B cell (primary cell): ENCODE results near the gene COG5. TPM values are rescaled to one million over a fixed set of nuclear protein-coding genes. Genes with fewer than 3 reads are reported as not detected.

Experiments
- ATAC-seq: fragments of 200-7000 bp; cut with Tn5 transposase; one replicate; pipeline ENCODE4 v1.10.0; 2021; ENCODE audit warnings: low read depth, mild to moderate bottlenecking, moderate number of reproducible peaks, moderate library complexity
- CTCF ChIA-PET: fragments of 350-600 bp; sonication (Branson Sonifier 250); formaldehyde crosslinking; loops from one replicate; lab custom pipeline; 2021; ENCODE audit warnings: antibody characterized with exemption, inconsistent platforms; lab: Charles Lee
- POLR2A ChIA-PET: fragments of 350-600 bp; sonication (Branson Sonifier 250); formaldehyde crosslinking; loops from one replicate; lab custom pipeline; 2021; ENCODE audit warnings: antibody characterized with exemption; lab: Charles Lee
- DNase-seq: peaks from one replicate; pipeline ENCODE4 v3.0.0; 2013
- H2AFZ ChIP-seq: 2 replicates; pipeline ENCODE4 v1.6.1; 2012; ENCODE audit warnings: mild to moderate bottlenecking, low read depth, low read length; ENCODE audit not compliant: insufficient read depth, poor library complexity, severe bottlenecking
- H3K27ac ChIP-seq, 2 donors: 1 replicate in 1 of 2; 2 replicates in 1 of 2; pipeline ENCODE4 v1.5.1; 2012 to 2013; ENCODE audit warnings: low read length in 2 of 2, mild to moderate bottlenecking in 2 of 2, moderate library complexity in 1 of 2
- H3K27me3 ChIP-seq, 4 experiments: fragments of 200-600 bp in 1 of 4; sonication (generic) in 1 of 4; replicated peaks in 1 of 4; 1 replicate in 2 of 4; 2 replicates in 2 of 4; pipeline versions ENCODE4 v1.6.1 to v1.7.0; 2013 to 2016; ENCODE audit warnings: low read length in 3 of 4, mild to moderate bottlenecking in 2 of 4, mixed read lengths in 1 of 4, moderate library complexity in 1 of 4; ENCODE audit not compliant: insufficient read depth in 4 of 4, control insufficient read depth in 3 of 4; ENCODE audit errors: control extremely low read depth in 1 of 4
- H3K36me3 ChIP-seq, 2 experiments: replicated peaks in 1 of 2; 1 replicate in 1 of 2; 2 replicates in 1 of 2; pipeline versions ENCODE4 v1.6.1 to v1.7.1; 2013; ENCODE audit warnings: low read length in 1 of 2; ENCODE audit not compliant: insufficient read depth in 2 of 2, control insufficient read depth in 1 of 2; ENCODE audit errors: control extremely low read depth in 1 of 2, extremely low read depth in 1 of 2
- H3K4me1 ChIP-seq, 2 donors: fragments of 200-600 bp in 1 of 2; sonication (generic) in 1 of 2; 1 replicate in 1 of 2; 2 replicates in 1 of 2; pipeline versions ENCODE4 v1.5.1 to v1.6.1; 2013 to 2017; ENCODE audit warnings: low read length in 2 of 2; ENCODE audit not compliant: control insufficient read depth in 2 of 2, insufficient read depth in 2 of 2
- H3K4me2 ChIP-seq: replicated peaks from 2 replicates; pipeline ENCODE3; 2012; ENCODE audit warnings: mild to moderate bottlenecking, low read depth, low read length; ENCODE audit not compliant: poor library complexity, severe bottlenecking
- H3K4me3 ChIP-seq, 5 experiments: fragments of 200-600 bp in 1 of 5; sonication (generic) in 1 of 5; 1 replicate in 3 of 5; 2 replicates in 2 of 5; pipeline versions ENCODE4 v1.5.1 to v1.7.0; 2011 to 2016; ENCODE audit warnings: low read length in 4 of 5, mild to moderate bottlenecking in 4 of 5, low read depth in 2 of 5, control low read depth in 1 of 5, moderate library complexity in 1 of 5; ENCODE audit not compliant: insufficient read depth in 1 of 5; ENCODE audit errors: control extremely low read depth in 1 of 5, extremely low read depth in 1 of 5
- H3K79me2 ChIP-seq: fragments of 200-600 bp; sonication (generic); one replicate; pipeline ENCODE4 v1.6.0; 2016; ENCODE audit warnings: low read length; ENCODE audit not compliant: control insufficient read depth, insufficient read depth
- H3K9ac ChIP-seq: fragments of 200-600 bp; sonication (generic); 2 replicates; pipeline ENCODE4 v1.6.1; 2017; ENCODE audit warnings: mild to moderate bottlenecking, low read length, moderate library complexity
- H3K9me3 ChIP-seq, 3 donors: one replicate each; pipeline versions ENCODE4 v1.6.1 to v1.7.1; 2013; ENCODE audit warnings: low read length in 2 of 3; ENCODE audit not compliant: control insufficient read depth in 2 of 3, insufficient read depth in 1 of 3; ENCODE audit errors: control extremely low read depth in 1 of 3
- H4K20me1 ChIP-seq: 2 replicates; pipeline ENCODE4 v1.6.0; 2012; ENCODE audit warnings: mild to moderate bottlenecking, low read length; ENCODE audit not compliant: insufficient read depth, control insufficient read depth, poor library complexity, severe bottlenecking
- H3K27ac Mint-ChIP-seq: one replicate; pipeline ENCODE4 v1.8.0; 2021; ENCODE audit warnings: mixed read lengths
- H3K27me3 Mint-ChIP-seq: one replicate; pipeline ENCODE4 v1.8.0; 2021; ENCODE audit warnings: mixed read lengths
- H3K4me1 Mint-ChIP-seq: one replicate; pipeline ENCODE4 v1.8.0; 2021; ENCODE audit warnings: mixed read lengths
- H3K4me3 Mint-ChIP-seq: one replicate; pipeline ENCODE4 v1.8.0; 2021; ENCODE audit warnings: mixed read lengths
- H3K9me3 Mint-ChIP-seq: one replicate; pipeline ENCODE4 v1.8.0; 2022; ENCODE audit warnings: mixed read lengths; ENCODE audit not compliant: insufficient read depth
- CTCF ChIP-seq: fragments of 200-600 bp; IDR thresholded peaks from one replicate; pipeline ENCODE4 v1.8.0; 2022; ENCODE audit warnings: antibody characterized with exemption, mild to moderate bottlenecking
- EZH2 ChIP-seq: IDR thresholded peaks from 2 replicates; pipeline ENCODE4 v1.6.1; 2012; ENCODE audit warnings: borderline replicate concordance, low read depth, mild to moderate bottlenecking, moderate library complexity, low read length; ENCODE audit not compliant: insufficient read depth, poor library complexity, severe bottlenecking
- WGBS: methylation state at CpG from one replicate; pipeline ENCODE4 v1.1.5; 2013; ENCODE audit warnings: missing lambda C conversion rate; ENCODE audit not compliant: insufficient coverage; 5-methylcytosine and 5-hydroxymethylcytosine counted together
- intact Hi-C: fragments of 100-400 bp; cut with micrococcal nuclease; formaldehyde crosslinking; loops from one replicate; pipeline ENCODE4 v1.10.0; 2022
- polyA plus RNA-seq: library from polyadenylated mRNA; depleted of rRNA; stranded (reverse); fragments of >200 nt; gene quantifications from 2 replicates; pipeline ENCODE4 v1.2.3, GENCODE V29; 2012
- total RNA-seq, 2 donors: library from RNA; stranded (reverse); fragments of 120-200 nt in 1 of 2; gene quantifications; 1 replicate in 1 of 2; 2 replicates in 1 of 2; pipeline versions ENCODE4 v1.2.3 to v1.2.4, GENCODE V29; 2013 to 2022

Gene COG5
- total and polyA plus RNA-seq, 2 donors (not counting 1 experiment from before 2014, with no cell fraction given): 7.0 to 73.0 TPM

GRCh38 chr7:107220356-107220755 lies 343.4 kb downstream of the COG5 start:
- H4K20me1 ChIP-seq: no peaks in the 10 kb centered on the region
- no peak overlapping the region for H3K27ac ChIP-seq
- H3K9me3 Mint-ChIP-seq: no peaks in the 10 kb centered on the region
- no peaks in the 10 kb centered on the region for H3K27me3 ChIP-seq
- no peak for ATAC-seq
- no peak overlapping the region for H3K27ac Mint-ChIP-seq
- no peak overlapping the region for H3K4me2 ChIP-seq
- H3K27me3 Mint-ChIP-seq: no peaks in the 10 kb centered on the region
- TF ChIP-seq CTCF: no peak
- TF ChIP-seq EZH2: no peak
- H3K9ac ChIP-seq: no peak overlapping the region
- H3K4me1 ChIP-seq: no peaks in the 10 kb centered on the region
- H3K4me3 Mint-ChIP-seq: no peak overlapping the region
- no peaks in the 10 kb centered on the region for H3K79me2 ChIP-seq
- WGBS: no CpG with 5 or more reads among the region's 5 CpGs
- no peak overlapping the region for H3K4me3 ChIP-seq
- peaks cover 0 to 5% (median 0%) of the 10 kb centered on the region in 3 donors for H3K9me3 ChIP-seq
- ChIA-PET CTCF (interaction anchor here (0.7 to 1.4 kb wide), 3 partner anchors 11 to 484 kb away, joined by 3 to 4 read pairs (median 3); no protein-coding TSS in a partner anchor), POLR2A (interaction anchor here (0.6 kb wide), 1 partner anchor 813 kb away, joined by 7 read pairs; no protein-coding TSS in a partner anchor)
- H2AFZ ChIP-seq: no peak overlapping the region
- intact Hi-C loops: no loop called here
- H3K4me1 Mint-ChIP-seq: no peaks in the 10 kb centered on the region
- peaks cover 2 to 18% of the 10 kb centered on the region in 2 experiments for H3K36me3 ChIP-seq
- no peak for DNase-seq

DNA sequence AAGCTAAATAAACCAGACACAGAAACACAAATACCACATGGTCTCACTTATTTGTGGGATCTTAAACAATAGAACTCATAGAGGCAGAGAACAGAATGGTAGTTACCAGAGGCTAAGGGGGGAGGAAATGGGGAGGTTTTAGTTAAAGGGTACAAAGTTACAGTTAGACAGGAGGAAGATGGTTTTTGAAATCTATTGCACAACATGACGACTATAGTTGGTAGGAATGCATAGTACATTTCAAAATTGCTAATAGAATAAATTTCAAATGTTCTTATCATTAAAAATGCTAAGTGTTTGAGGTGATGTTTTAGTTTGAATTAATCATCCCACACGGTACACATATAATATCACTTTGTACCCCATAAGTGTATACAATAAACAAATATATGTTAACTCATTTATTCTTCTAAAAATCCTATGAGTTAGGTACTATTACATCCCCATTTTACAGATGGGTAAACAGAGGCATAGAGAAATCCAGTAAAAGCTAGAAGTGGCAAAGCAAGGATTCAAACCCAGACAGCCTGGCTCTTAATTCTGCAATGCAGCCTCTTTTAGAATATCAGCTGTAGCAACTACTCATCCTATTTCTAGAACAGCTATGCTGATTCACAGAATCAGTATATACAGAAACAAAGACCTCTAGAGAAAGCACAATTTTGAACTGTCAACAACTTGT lies 344.0 kb downstream of the COG5 start:
- Histone ChIP-seq H2AFZ (no peak overlapping the region), H3K4me2 (no peak overlapping the region), H4K20me1 (no peaks in the 10 kb centered on the region), H3K4me1 (no peaks in the 10 kb centered on the region), H3K79me2 (no peaks in the 10 kb centered on the region), H3K9me3 (peaks cover 0 to 10% (median 3%) of the 10 kb centered on the region in 3 donors), H3K27me3 (no peaks in the 10 kb centered on the region), H3K36me3 (peaks cover 2 to 16% of the 10 kb centered on the region in 2 experiments), H3K4me3 (no peak overlapping the region), H3K9ac (no peak overlapping the region), H3K27ac (no peak overlapping the region)
- TF ChIP-seq EZH2: no peak
- TF ChIP-seq CTCF: no peak
- WGBS: no CpG with 5 or more reads among the region's 2 CpGs
- intact Hi-C loops: no loop called here
- ChIA-PET CTCF (interaction anchor here (1.4 kb wide), 1 partner anchor 427 kb away, joined by 3 read pairs; no protein-coding TSS in a partner anchor), POLR2A (no interaction called here)
- Mint-ChIP-seq H3K4me1 (no peaks in the 10 kb centered on the region), H3K27ac (no peak overlapping the region), H3K9me3 (peaks cover 2% of the 10 kb centered on the region), H3K27me3 (no peaks in the 10 kb centered on the region), H3K4me3 (no peak overlapping the region)
- ATAC-seq (no peak), DNase-seq (no peak)
